ENCODE results near the gene CD84.

- TF ChIP-seq CTCF (IDR thresholded peaks at IDR 0.05) (no peak), POLR2A (IDR thresholded peaks at IDR 0.05) (no peak)
Observed at GRCh38 chr1:160570840-160571239, 8.5 kb downstream of the CD84 start.
